HepG2 (cell line): ENCODE results near the gene ZBTB32. TPM values are rescaled to one million over a fixed set of nuclear protein-coding genes. Genes with fewer than 3 reads are reported as not detected.

Source experiments
- CEBPB ChIP-seq: IDR thresholded peaks from 2 replicates; pipeline ENCODE4 v1.6.1; 2011; ENCODE audit warnings: low read depth, low read length, improper control_type of control experiment, borderline replicate concordance
- HNRNPL ChIP-seq: fragments of 200-400 bp; formaldehyde crosslinking; IDR thresholded peaks from 2 replicates; pipeline ENCODE4 v1.6.1; 2017; ENCODE audit warnings: mild to moderate bottlenecking, low read depth, low read length
- ISL2 ChIP-seq: sonication (generic); formaldehyde crosslinking; IDR thresholded peaks from 2 replicates; pipeline ENCODE4 v1.5.0; 2020; ENCODE audit warnings: missing genetic modification reagents
- LCORL ChIP-seq, 2 experiments: fragments of 450-650 bp in 1 of 2; sonication (generic) in 1 of 2; formaldehyde crosslinking in 1 of 2; IDR thresholded peaks; 2 replicates each; pipeline versions ENCODE4 v1.5.0 to v1.6.1; 2017 to 2020; ENCODE audit warnings: antibody characterized with exemption in 1 of 2, missing genetic modification reagents in 1 of 2
- SOX13 ChIP-seq, 3 experiments: fragments of 450-650 bp in 1 of 3; sonication (generic) in 1 of 3; formaldehyde crosslinking in 1 of 3; IDR thresholded peaks in 2 of 3; conservative IDR thresholded peaks in 1 of 3; 2 replicates each; pipeline versions ENCODE4 v1.5.0 to v1.6.1; 2016 to 2020; ENCODE audit warnings: antibody characterized with exemption in 1 of 3, mild to moderate bottlenecking in 1 of 3, missing compliant biosample characterization in 1 of 3, missing genetic modification reagents in 1 of 3, moderate library complexity in 1 of 3
- THAP8 ChIP-seq: sonication (generic); formaldehyde crosslinking; IDR thresholded peaks from 2 replicates; pipeline ENCODE4 v1.5.1; 2020; ENCODE audit warnings: missing genetic modification reagents, mild to moderate bottlenecking, borderline replicate concordance
- ZNF263 ChIP-seq: sonication (generic); formaldehyde crosslinking; IDR thresholded peaks from 2 replicates; pipeline ENCODE4 v1.4.0; 2020; ENCODE audit warnings: missing genetic modification reagents
- ZNF282 ChIP-seq: fragments of 450-650 bp; IDR thresholded peaks from 2 replicates; pipeline ENCODE4 v1.6.1; 2018; ENCODE audit not compliant: partially characterized antibody
- ZNF326 ChIP-seq: sonication (generic); formaldehyde crosslinking; IDR thresholded peaks from 2 replicates; pipeline ENCODE4 v1.4.0; 2020; ENCODE audit warnings: missing genetic modification reagents, borderline replicate concordance
- ZNF333 ChIP-seq: sonication (generic); formaldehyde crosslinking; IDR thresholded peaks from 2 replicates; pipeline ENCODE4 v1.4.0; 2020; ENCODE audit warnings: mild to moderate bottlenecking, missing genetic modification reagents, borderline replicate concordance
- ZNF512 ChIP-seq: sonication (generic); formaldehyde crosslinking; IDR thresholded peaks from 2 replicates; pipeline ENCODE4 v1.4.0; 2020; ENCODE audit warnings: mild to moderate bottlenecking, missing genetic modification reagents
- ZNF543 ChIP-seq: sonication (generic); formaldehyde crosslinking; IDR thresholded peaks from 2 replicates; pipeline ENCODE4 v1.4.0; 2020; ENCODE audit warnings: mild to moderate bottlenecking, missing genetic modification reagents
- ZNF704 ChIP-seq: sonication (generic); formaldehyde crosslinking; IDR thresholded peaks from 2 replicates; pipeline ENCODE4 v1.8.1; 2023; ENCODE audit warnings: mild to moderate bottlenecking, inconsistent platforms, moderate library complexity, missing genetic modification reagents, borderline replicate concordance
- ZNF737 ChIP-seq: sonication (generic); formaldehyde crosslinking; IDR thresholded peaks from 2 replicates; pipeline ENCODE4 v1.5.0; 2020; ENCODE audit warnings: missing genetic modification reagents, mild to moderate bottlenecking, borderline replicate concordance
- ZNF83 ChIP-seq: sonication (generic); formaldehyde crosslinking; IDR thresholded peaks from 2 replicates; pipeline ENCODE4 v1.4.0; 2020; ENCODE audit warnings: missing genetic modification reagents, mild to moderate bottlenecking, borderline replicate concordance
- ZNF879 ChIP-seq: sonication (generic); formaldehyde crosslinking; IDR thresholded peaks from 2 replicates; pipeline ENCODE4 v1.8.1; 2023; ENCODE audit warnings: missing genetic modification reagents
- polyA plus RNA-seq, 8 experiments: library from polyadenylated mRNA; depleted of rRNA in 3 of 8; stranded (reverse) in 7 of 8; unstranded in 1 of 8; fragments of >200 nt; fragmentation: Illumina TruSeq in 4 of 8; extraction: Trizol in 4 of 8; gene quantifications; 2 replicates each; pipeline versions ENCODE4 v1.2.1 to v1.2.3, GENCODE V29; 2011 to 2016; ENCODE audit warnings: low read depth in 4 of 8, missing spikeins in 1 of 8, mixed read lengths in 1 of 8; ENCODE audit not compliant: insufficient read depth in 1 of 8
- total RNA-seq, 5 experiments: library from RNA; depleted of rRNA; stranded (reverse); fragments of >200 nt; fragmentation: Illumina TruSeq; extraction: Trizol; gene quantifications; 2 replicates each; pipeline ENCODE4 v1.2.3, GENCODE V29; 2016; ENCODE audit warnings: low read depth in 1 of 5
- TF ChIP-seq, protein P1 (sequence below): sonication (generic); formaldehyde crosslinking; IDR thresholded peaks from 2 replicates; pipeline ENCODE4 v1.4.0; 2020; ENCODE audit warnings: mild to moderate bottlenecking, missing genetic modification reagents
- TF ChIP-seq, protein P2 (sequence below): sonication (generic); formaldehyde crosslinking; IDR thresholded peaks from 2 replicates; pipeline ENCODE4 v1.5.0; 2020; ENCODE audit warnings: missing genetic modification reagents

The ZBTB32 gene
- total and polyA plus RNA-seq, 2 of the 13 experiments (the other 11 are each of a cell fraction or from before 2014, with no cell fraction given): not detected

DNA sequence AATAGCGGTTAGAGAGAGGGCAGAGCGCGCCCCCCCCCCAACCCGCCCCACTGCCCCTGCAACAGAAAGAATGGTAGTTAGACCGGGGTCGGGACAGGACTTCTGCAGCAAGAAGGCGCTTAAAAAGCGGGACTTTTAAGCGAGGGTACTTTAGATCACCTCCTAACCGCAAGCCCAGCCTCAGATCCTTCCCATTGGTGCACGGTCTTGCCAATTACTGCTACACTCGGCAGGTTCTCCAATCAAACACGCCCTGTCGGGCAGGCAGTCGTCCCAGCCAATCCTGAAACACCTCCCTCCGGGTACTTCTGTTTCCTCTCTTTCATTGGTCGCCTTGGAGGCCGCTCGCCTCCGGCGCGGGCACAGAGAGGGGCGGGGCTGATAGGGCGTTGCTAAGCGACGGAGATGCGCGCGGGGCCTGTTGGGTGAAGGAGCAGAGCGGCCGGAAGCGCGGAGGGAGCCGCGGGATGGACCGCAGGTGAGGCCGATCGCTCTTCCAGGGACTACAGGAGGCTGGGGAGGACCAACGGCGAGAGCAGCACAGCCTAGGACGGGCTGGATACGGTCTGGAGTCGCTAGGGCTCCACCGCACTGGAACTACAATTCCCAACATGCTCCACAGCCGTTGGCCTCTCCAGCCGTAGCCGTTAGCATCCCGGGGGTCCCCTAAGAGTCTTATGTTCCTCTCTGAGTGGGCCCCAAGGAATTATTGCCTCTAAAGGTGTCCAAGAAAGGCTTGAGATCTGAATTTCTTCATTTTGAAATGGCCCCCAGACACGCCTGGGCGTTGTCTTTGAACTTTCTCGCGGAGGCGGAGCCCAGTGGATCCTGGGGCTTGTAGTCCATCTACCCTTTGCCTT lies 53.6 kb downstream of the ZBTB32 start, which contains the start of gene PROSER3 (continued):
- TF ChIP-seq ISL2 (CRISPR knock-in tag): 0 out of 2 replicates have a peak, but pooled peaks have one; percentile 37
- no peak for TF ChIP-seq CEBPB
- peak; percentile 86; the same call in 1 of the 2 replicates for TF ChIP-seq ZNF704 (CRISPR knock-in tag)
- TF ChIP-seq, protein P1, sequence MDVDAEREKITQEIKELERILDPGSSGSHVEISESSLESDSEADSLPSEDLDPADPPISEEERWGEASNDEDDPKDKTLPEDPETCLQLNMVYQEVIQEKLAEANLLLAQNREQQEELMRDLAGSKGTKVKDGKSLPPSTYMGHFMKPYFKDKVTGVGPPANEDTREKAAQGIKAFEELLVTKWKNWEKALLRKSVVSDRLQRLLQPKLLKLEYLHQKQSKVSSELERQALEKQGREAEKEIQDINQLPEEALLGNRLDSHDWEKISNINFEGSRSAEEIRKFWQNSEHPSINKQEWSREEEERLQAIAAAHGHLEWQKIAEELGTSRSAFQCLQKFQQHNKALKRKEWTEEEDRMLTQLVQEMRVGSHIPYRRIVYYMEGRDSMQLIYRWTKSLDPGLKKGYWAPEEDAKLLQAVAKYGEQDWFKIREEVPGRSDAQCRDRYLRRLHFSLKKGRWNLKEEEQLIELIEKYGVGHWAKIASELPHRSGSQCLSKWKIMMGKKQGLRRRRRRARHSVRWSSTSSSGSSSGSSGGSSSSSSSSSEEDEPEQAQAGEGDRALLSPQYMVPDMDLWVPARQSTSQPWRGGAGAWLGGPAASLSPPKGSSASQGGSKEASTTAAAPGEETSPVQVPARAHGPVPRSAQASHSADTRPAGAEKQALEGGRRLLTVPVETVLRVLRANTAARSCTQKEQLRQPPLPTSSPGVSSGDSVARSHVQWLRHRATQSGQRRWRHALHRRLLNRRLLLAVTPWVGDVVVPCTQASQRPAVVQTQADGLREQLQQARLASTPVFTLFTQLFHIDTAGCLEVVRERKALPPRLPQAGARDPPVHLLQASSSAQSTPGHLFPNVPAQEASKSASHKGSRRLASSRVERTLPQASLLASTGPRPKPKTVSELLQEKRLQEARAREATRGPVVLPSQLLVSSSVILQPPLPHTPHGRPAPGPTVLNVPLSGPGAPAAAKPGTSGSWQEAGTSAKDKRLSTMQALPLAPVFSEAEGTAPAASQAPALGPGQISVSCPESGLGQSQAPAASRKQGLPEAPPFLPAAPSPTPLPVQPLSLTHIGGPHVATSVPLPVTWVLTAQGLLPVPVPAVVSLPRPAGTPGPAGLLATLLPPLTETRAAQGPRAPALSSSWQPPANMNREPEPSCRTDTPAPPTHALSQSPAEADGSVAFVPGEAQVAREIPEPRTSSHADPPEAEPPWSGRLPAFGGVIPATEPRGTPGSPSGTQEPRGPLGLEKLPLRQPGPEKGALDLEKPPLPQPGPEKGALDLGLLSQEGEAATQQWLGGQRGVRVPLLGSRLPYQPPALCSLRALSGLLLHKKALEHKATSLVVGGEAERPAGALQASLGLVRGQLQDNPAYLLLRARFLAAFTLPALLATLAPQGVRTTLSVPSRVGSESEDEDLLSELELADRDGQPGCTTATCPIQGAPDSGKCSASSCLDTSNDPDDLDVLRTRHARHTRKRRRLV (CRISPR knock-in tag): no peak
- no peak for TF ChIP-seq ZNF879 (CRISPR knock-in tag)
- TF ChIP-seq ZNF543 (CRISPR knock-in tag): no peak
- TF ChIP-seq, protein P2, sequence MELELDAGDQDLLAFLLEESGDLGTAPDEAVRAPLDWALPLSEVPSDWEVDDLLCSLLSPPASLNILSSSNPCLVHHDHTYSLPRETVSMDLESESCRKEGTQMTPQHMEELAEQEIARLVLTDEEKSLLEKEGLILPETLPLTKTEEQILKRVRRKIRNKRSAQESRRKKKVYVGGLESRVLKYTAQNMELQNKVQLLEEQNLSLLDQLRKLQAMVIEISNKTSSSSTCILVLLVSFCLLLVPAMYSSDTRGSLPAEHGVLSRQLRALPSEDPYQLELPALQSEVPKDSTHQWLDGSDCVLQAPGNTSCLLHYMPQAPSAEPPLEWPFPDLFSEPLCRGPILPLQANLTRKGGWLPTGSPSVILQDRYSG: no peak
- no peak for TF ChIP-seq ZNF512 (CRISPR knock-in tag)
- no peak for TF ChIP-seq ZNF282
- TF ChIP-seq ZNF737 (CRISPR knock-in tag): no peak
- TF ChIP-seq THAP8 (CRISPR knock-in tag): no peak
- peak; percentile 86 for TF ChIP-seq ZNF263 (CRISPR knock-in tag)
- TF ChIP-seq ZNF333 (CRISPR knock-in tag): no peak
- no peak for TF ChIP-seq LCORL (IDR thresholded peaks at IDR 0.05)
- TF ChIP-seq LCORL (CRISPR knock-in tag; IDR thresholded peaks at IDR 0.05): peak; percentile 51
- TF ChIP-seq ZNF83 (CRISPR knock-in tag): 0 out of 2 replicates have a peak, but pooled peaks have one; percentile 87
- TF ChIP-seq SOX13 (IDR thresholded peaks at IDR 0.05): no peak
- no peak for TF ChIP-seq SOX13 (CRISPR knock-in tag; conservative IDR thresholded peaks at IDR 0.05 in 1 of 2, IDR thresholded peaks at IDR 0.05 in 1 of 2)
- TF ChIP-seq ZNF326 (CRISPR knock-in tag): no peak
- TF ChIP-seq HNRNPL: no peak
